RWPE1 (cell line): ENCODE results near the gene NHLH1.

Source experiments
- CTCF ChIA-PET: fragments of 350-600 bp; sonication (Branson Sonifier 250); formaldehyde crosslinking; extraction: SDS; loops from one replicate; lab custom pipeline; 2021; lab: Yijun Ruan, JAX
- POLR2A ChIA-PET: fragments of 400-600 bp; formaldehyde crosslinking; extraction: SDS; loops from one replicate; lab custom pipeline; 2020; ENCODE audit warnings: antibody characterized with exemption; ENCODE audit not compliant: low non-redundant PET; lab: Yijun Ruan, JAX
- DNase-seq: peaks from one replicate; pipeline ENCODE4 v3.0.0; 2012; ENCODE audit warnings: low spot score
- H3K27ac ChIP-seq: fragments of 450-650 bp; 2 replicates; pipeline ENCODE4 v1.5.1; 2017
- TF ChIP-seq, protein P1 (sequence below): fragments of 450-650 bp; conservative IDR thresholded peaks from 2 replicates; pipeline ENCODE4 v1.5.1; 2017; ENCODE audit warnings: low read depth, mild to moderate bottlenecking

The NHLH1 gene

DNA sequence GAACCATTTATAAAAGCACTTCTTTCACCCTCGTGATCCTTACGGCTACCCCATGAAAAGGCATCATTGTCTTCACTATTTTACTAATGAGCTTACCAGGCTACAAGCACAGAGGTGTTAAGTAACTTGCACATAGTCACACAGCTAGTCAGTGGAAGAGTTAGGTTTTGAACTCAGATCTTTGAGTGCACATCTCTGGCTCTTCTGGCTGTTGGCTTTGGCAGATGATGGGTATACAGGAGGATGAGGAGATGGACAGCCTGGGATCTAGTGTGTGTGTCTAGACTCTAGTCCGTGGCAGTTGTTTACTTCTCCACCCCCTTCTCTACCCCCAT lies 45.1 kb downstream of the NHLH1 start:
- TF ChIP-seq, protein P1, sequence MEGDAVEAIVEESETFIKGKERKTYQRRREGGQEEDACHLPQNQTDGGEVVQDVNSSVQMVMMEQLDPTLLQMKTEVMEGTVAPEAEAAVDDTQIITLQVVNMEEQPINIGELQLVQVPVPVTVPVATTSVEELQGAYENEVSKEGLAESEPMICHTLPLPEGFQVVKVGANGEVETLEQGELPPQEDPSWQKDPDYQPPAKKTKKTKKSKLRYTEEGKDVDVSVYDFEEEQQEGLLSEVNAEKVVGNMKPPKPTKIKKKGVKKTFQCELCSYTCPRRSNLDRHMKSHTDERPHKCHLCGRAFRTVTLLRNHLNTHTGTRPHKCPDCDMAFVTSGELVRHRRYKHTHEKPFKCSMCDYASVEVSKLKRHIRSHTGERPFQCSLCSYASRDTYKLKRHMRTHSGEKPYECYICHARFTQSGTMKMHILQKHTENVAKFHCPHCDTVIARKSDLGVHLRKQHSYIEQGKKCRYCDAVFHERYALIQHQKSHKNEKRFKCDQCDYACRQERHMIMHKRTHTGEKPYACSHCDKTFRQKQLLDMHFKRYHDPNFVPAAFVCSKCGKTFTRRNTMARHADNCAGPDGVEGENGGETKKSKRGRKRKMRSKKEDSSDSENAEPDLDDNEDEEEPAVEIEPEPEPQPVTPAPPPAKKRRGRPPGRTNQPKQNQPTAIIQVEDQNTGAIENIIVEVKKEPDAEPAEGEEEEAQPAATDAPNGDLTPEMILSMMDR = no peak
- CTCF ChIA-PET = no interaction called here
- POLR2A ChIA-PET = no interaction called here
- no peak overlapping the region for H3K27ac ChIP-seq
- DNase-seq = no peak

GRCh38 chr1:160413716-160414115 lies 46.8 kb downstream of the NHLH1 start:
- TF ChIP-seq, protein P1 = no peak
- DNase-seq = no peak
- H3K27ac ChIP-seq = no peak overlapping the region
- POLR2A ChIA-PET = interaction anchor here (0.9 to 1.1 kb wide), 2 partner anchors 13 to 63 kb away, joined by 3 read pairs; partner anchors contain the start of gene VANGL2
- CTCF ChIA-PET = interaction anchor here (0.6 kb wide), 1 partner anchor 421 kb away, joined by 6 read pairs; no protein-coding TSS in a partner anchor

DNA sequence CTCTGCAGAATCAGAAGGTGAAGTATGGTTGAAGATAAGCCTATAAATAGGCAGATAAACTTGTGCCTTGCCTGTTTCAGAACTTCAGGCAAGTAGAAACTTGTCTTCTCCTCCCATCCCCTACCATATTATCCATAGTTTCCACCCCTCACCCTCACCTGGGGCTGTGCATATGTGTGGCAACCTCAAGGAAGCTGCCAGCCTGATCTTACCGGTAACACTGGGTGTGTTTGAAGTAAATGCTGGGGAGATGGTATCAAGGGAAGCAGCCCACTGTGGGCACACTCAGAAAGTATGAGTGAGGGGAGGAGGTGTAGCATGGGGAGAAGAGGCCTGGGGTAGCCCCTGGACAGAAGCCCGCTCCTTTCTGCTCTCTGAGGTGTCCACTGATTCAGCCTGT lies 48.0 kb downstream of the NHLH1 start:
- POLR2A ChIA-PET = interaction anchor here (1.1 kb wide), 1 partner anchor 64 kb away, joined by 3 read pairs; no protein-coding TSS in a partner anchor
- CTCF ChIA-PET = interaction anchor here (2.9 kb wide), 1 partner anchor 60 kb away, joined by 10 read pairs; no protein-coding TSS in a partner anchor
- peak; percentile 76 for DNase-seq
- H3K27ac ChIP-seq = peak overlapping the region; percentile 19; the same call in 1 of the 2 replicates
- TF ChIP-seq, protein P1 = no peak

DNA sequence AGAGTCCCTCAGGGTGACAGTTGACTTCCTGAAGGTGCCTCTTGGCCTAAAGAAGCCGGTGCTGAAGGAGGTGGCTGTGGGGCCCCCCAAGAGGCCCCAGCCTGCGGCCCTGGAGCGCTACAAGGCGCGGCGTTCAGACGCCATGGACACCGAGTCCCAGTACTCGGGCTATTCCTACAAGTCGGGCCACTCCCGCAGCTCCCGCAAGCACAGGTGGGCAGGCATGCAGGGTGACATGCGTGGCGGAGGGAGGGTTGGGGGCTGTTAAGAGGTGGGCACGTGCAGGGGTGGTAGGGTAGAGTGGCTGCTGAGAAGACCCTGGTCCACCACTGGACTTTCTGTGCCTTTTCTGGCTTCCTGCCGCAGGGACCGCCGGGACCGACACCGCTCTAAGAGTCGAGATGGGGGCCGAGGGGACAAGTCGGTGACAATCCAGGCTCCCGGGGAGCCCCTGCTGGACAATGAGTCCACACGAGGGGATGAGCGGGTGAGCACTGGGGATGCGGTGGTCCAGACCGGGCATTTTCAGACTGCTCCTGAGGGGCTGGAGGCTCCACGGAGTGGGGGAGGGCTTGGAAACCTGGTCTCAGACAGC lies 48.9 kb downstream of the NHLH1 start:
- DNase-seq = no peak
- TF ChIP-seq, protein P1 = no peak
- POLR2A ChIA-PET = no interaction called here
- no peak overlapping the region for H3K27ac ChIP-seq
- CTCF ChIA-PET = interaction anchor here (0.5 to 2.9 kb wide), 20 partner anchors 8 to 373 kb away, joined by 3 to 10 read pairs (median 4); partner anchors contain the start of genes NCSTN and NHLH1

GRCh38 chr1:160416369-160416768 lies 49.5 kb downstream of the NHLH1 start:
- no peak overlapping the region for H3K27ac ChIP-seq
- CTCF ChIA-PET = interaction anchor here (0.5 to 2.9 kb wide), 23 partner anchors 9 to 374 kb away, joined by 3 to 10 read pairs (median 4); partner anchors contain the start of genes NCSTN and NHLH1
- DNase-seq = peak; percentile 55
- POLR2A ChIA-PET = interaction anchor here (0.5 kb wide), 1 partner anchor 62 kb away, joined by 3 read pairs; no protein-coding TSS in a partner anchor
- TF ChIP-seq, protein P1 = peak; percentile 27; the same call in 1 of the 2 replicates

- H3K27ac ChIP-seq = no peak overlapping the region
- ChIA-PET CTCF (interaction anchor here (0.6 to 0.7 kb wide), 2 partner anchors 26 to 42 kb away, joined by 3 to 4 read pairs; no protein-coding TSS in a partner anchor), POLR2A (no interaction called here)
- DNase-seq = no peak
- TF ChIP-seq, protein P1 = no peak
These were observed 51.6 kb downstream of the NHLH1 start for GRCh38 chr1:160418483-160418882.
